Kidney (tissue), 14 donors: ENCODE results near the gene TGFBR2. TPM values are rescaled to one million over a fixed set of nuclear protein-coding genes. Genes with fewer than 3 reads are reported as not detected.

Experiments
- DNase-seq, 5 donors: peaks; one replicate each; pipeline ENCODE4 v3.0.0-alpha.2; 2013 to 2020
- FAIRE-seq: peaks from 2 replicates; lab custom pipeline; 2012; peaks lifted over from hg19 to GRCh38; lab: Jason Lieb, UNC
- H3K27ac ChIP-seq, 2 donors: one replicate each; pipeline ENCODE4 v1.7.0; 2013; ENCODE audit warnings: low read depth in 2 of 2, low read length in 2 of 2, inconsistent platforms in 1 of 2
- H3K27me3 ChIP-seq: one replicate; pipeline ENCODE4 v1.7.1; 2013; ENCODE audit warnings: low read length, inconsistent platforms; ENCODE audit not compliant: control insufficient read depth, insufficient read depth
- H3K36me3 ChIP-seq, 3 donors: one replicate each; pipeline versions ENCODE4 v1.7.0 to v1.7.1; 2013; ENCODE audit warnings: low read length in 3 of 3, control low read depth in 1 of 3, inconsistent platforms in 1 of 3; ENCODE audit not compliant: insufficient read depth in 3 of 3, control insufficient read depth in 2 of 3
- H3K4me1 ChIP-seq, 3 donors: one replicate each; pipeline versions ENCODE4 v1.7.0 to v1.7.1; 2013; ENCODE audit warnings: low read length in 3 of 3, inconsistent platforms in 1 of 3, low read depth in 1 of 3; ENCODE audit not compliant: control insufficient read depth in 2 of 3, insufficient read depth in 2 of 3
- H3K4me3 ChIP-seq, 3 donors: one replicate each; pipeline versions ENCODE4 v1.7.0 to v1.8.1; 2013; ENCODE audit warnings: low read length in 3 of 3, control low read depth in 1 of 3, inconsistent platforms in 1 of 3
- H3K9ac ChIP-seq, 3 donors: one replicate each; pipeline versions ENCODE4 v1.7.0 to v1.7.1; 2013; ENCODE audit warnings: low read length in 3 of 3, control low read depth in 1 of 3, inconsistent platforms in 1 of 3
- H3K9me3 ChIP-seq, 3 donors: one replicate each; pipeline versions ENCODE4 v1.7.0 to v1.7.1; 2013; ENCODE audit warnings: low read length in 3 of 3, control low read depth in 1 of 3, inconsistent platforms in 1 of 3; ENCODE audit not compliant: control insufficient read depth in 2 of 3, insufficient read depth in 1 of 3
- CTCF ChIP-seq: IDR thresholded peaks from 3 replicates; pipeline ENCODE4 v1.5.1; 2012; ENCODE audit warnings: mild to moderate bottlenecking, moderate library complexity, borderline replicate concordance; ENCODE audit not compliant: insufficient read depth; ENCODE audit errors: extremely low read depth
- intact Hi-C: fragments of 100-400 bp; cut with DNase I; formaldehyde crosslinking; loops from one replicate; pipeline ENCODE4 v1.11.1; 2022
- polyA plus RNA-seq: library from polyadenylated mRNA; stranded (reverse); fragments of 350-450 nt; fragmentation: Illumina TruSeq; extraction: RNeasy Lipid Tissue Mini Kit (QIAGEN cat#74804); gene quantifications from one replicate; pipeline ENCODE4 v1.2.3, GENCODE V29; 2014; ENCODE audit warnings: low read depth, low replicate concordance; ENCODE audit not compliant: insufficient read depth
- total RNA-seq: library from RNA; stranded (reverse); fragmentation: NEBNext Ultra II Directional; extraction: Animal tissue kit (Norgen Biotek cat#: 25700); gene quantifications from one replicate; pipeline ENCODE4 v1.2.1, GENCODE V29; 2021
- donor health status: control.
- donor health status: control.
- donor health status: control.
- donor health status: control.
- donor health status: control.
- donor health status: DM: yes; HTN: yes; CAD: no.
- donor health status: Normal renal cell carcinoma (clear cell type).

TGFBR2 gene
- total and polyA plus RNA-seq, 2 donors from 2014 or later = 81.8 to 243 TPM

- peaks cover 0 to 20% (median 15%) of the 10 kb centered on the region in 3 donors for H3K4me1 ChIP-seq
- no peaks in the 10 kb centered on the region for H3K27me3 ChIP-seq
- no peak for FAIRE-seq
- H3K4me3 ChIP-seq = no peak overlapping the region
- intact Hi-C loops = no loop called here
- DNase-seq = peak in 2 of 5 donors; percentile 65 to 81
- TF ChIP-seq CTCF = no peak
- no peak overlapping the region for H3K9ac ChIP-seq
- peaks cover 0 to 23% (median 10%) of the 10 kb centered on the region in 3 donors for H3K36me3 ChIP-seq
- H3K9me3 ChIP-seq = no peaks in the 10 kb centered on the region
- H3K27ac ChIP-seq = peak overlapping the region; percentile 23 to 51
These were observed 75.3 kb downstream of the TGFBR2 start for GRCh38 chr3:30681649-30682211.

DNA sequence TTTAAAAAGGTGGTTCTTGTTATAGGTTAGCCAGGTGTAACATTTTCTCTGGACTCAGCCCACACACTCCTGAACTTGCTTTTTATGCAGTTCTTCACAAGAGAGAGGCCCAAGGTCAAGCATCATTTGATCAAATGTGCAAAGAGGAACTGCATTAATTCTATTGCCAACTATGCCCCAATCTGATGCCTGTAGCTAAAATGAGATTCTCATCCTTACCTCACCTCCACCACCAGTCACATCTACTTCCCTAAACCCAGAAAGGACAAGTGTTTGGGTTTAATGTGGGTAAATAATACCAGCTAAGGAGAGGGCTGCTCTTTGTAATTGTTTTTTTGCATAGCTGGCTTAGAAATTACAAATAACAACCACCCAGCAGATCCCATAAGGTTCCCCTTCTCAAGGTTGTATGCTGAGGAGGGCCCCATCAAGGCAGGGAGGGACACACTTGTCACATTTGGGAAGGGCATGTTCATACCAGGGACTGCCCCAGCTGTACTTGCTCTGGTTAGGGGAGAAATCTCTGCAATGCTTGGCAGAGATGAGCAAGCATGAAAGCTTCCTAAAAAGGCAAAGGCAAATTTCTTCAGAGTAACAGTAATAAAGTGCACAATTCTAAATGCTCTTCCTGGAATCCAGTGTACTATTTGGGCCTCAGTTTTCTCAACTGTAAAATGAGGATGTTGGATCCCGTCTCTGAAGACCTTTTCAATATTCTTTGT lies 76.2 kb downstream of the TGFBR2 start:
- Histone ChIP-seq H3K9ac (no peak overlapping the region), H3K27ac (peak overlapping the region in 1 of 2 donors; percentile 10)

DNA sequence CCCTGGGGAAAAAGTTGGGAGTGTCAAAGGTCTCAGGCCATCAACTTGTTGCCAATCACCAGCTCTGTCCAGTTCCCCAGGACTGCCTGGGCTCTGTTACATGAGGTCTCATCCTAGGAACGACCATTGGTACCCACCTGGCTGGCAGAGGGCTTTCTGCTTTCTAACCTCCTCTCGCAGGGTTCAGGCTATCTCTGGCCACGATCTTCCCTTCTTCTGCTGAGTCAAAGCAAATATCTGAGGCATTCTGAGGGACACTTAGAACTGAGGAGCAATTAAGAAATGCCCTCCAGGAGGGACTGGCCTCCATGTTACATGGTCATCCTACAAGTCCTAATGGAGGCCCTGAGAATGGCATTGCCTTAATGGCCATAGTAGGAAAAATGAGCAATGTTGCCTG lies 77.4 kb downstream of the TGFBR2 start:
- DNase-seq (no peak), FAIRE-seq (no peak)
- H3K9me3 ChIP-seq = no peaks in the 10 kb centered on the region
- H3K27ac ChIP-seq = no peak overlapping the region
- no peak overlapping the region for H3K9ac ChIP-seq
- H3K27me3 ChIP-seq = no peaks in the 10 kb centered on the region
- no peak overlapping the region for H3K4me3 ChIP-seq
- H3K4me1 ChIP-seq = peaks cover 2 to 23% (median 21%) of the 10 kb centered on the region in 3 donors
- peaks cover 2 to 13% (median 6%) of the 10 kb centered on the region in 3 donors for H3K36me3 ChIP-seq
- TF ChIP-seq CTCF = no peak
- intact Hi-C loops = no loop called here

More for the DNA sequence above, 76.2 kb downstream of the TGFBR2 start:
- peaks cover 0 to 15% (median 14%) of the 10 kb centered on the region in 3 donors for H3K4me1 ChIP-seq
- H3K36me3 ChIP-seq = peaks cover 0 to 15% (median 10%) of the 10 kb centered on the region in 3 donors
- DNase-seq (no peak), FAIRE-seq (no peak)
- H3K4me3 ChIP-seq = no peak overlapping the region
- H3K27me3 ChIP-seq = no peaks in the 10 kb centered on the region
- H3K9me3 ChIP-seq = no peaks in the 10 kb centered on the region
- no peak for TF ChIP-seq CTCF
- intact Hi-C loops = no loop called here
